UCSD-AML1 (cell line): ENCODE measurements around the gene IQSEC3.
A peak's percentile ranks its signal among the peaks of the same experiment; 100 is the strongest.
"Not testable (repeated sequence)": the region's sequence is repeated elsewhere in the genome, so short reads cannot be mapped to it uniquely, and the experiment has no call there.

Experiments
- DNase-seq: peaks from one replicate; lab custom pipeline; 2025; ENCODE audit not compliant: unreplicated experiment; lab: John Stamatoyannopoulos, UW

IQSEC3 gene

GRCh38 chr12:212715-213526 lies 146.4 kb downstream of the IQSEC3 start:
- no peak for DNase-seq

- no peak for DNase-seq
These were observed 147.0 kb downstream of the IQSEC3 start for GRCh38 chr12:213527-213932.

GRCh38 chr12:214003-214741 lies 147.6 kb downstream of the IQSEC3 start, which contains the start of gene SLC6A12:
Gene SLC6A12, minus strand, starts transcription at chr12:214157. Its CDS starts 4,171 bp downstream, at chr12:209986.
- DNase-seq: no peak

GRCh38 chr12:215116-215515 lies 148.5 kb downstream of the IQSEC3 start:
- DNase-seq: no peak

- DNase-seq: not testable (repeated sequence)
These were observed 150.5 kb downstream of the IQSEC3 start for GRCh38 chr12:217029-217428.

GRCh38 chr12:218221-218620 lies 151.7 kb downstream of the IQSEC3 start:
- no peak for DNase-seq

- DNase-seq: no peak
These were observed 152.4 kb downstream of the IQSEC3 start for GRCh38 chr12:218728-219590.

GRCh38 chr12:219891-220352 lies 153.4 kb downstream of the IQSEC3 start:
- peak; percentile 92 for DNase-seq

- no peak for DNase-seq
These were observed 153.9 kb downstream of the IQSEC3 start for GRCh38 chr12:220491-220890.

GRCh38 chr12:220946-221550 lies 154.5 kb downstream of the IQSEC3 start:
- DNase-seq: no peak

- no peak for DNase-seq
These were observed 155.2 kb downstream of the IQSEC3 start for GRCh38 chr12:221736-222135.

- DNase-seq: no peak
These were observed 157.3 kb downstream of the IQSEC3 start for GRCh38 chr12:223841-224240.

GRCh38 chr12:224330-224729 lies 157.8 kb downstream of the IQSEC3 start:
- no peak for DNase-seq

GRCh38 chr12:225012-225411 lies 158.4 kb downstream of the IQSEC3 start:
- no peak for DNase-seq

GRCh38 chr12:226401-226800 lies 159.8 kb downstream of the IQSEC3 start:
- DNase-seq: no peak

GRCh38 chr12:227286-227915 lies 160.8 kb downstream of the IQSEC3 start:
- no peak for DNase-seq
